CD14-positive monocyte (primary cell): ENCODE measurements around the gene RYR3. TPM values are rescaled to one million over a fixed set of nuclear protein-coding genes. Genes with fewer than 3 reads are reported as not detected.

Experiments used
- DNase-seq, 3 donors: peaks; one replicate each; pipeline ENCODE4 v3.0.0-alpha.2; 2011 to 2022
- H2AFZ ChIP-seq: 2 replicates; pipeline ENCODE4 v1.6.0; 2012; ENCODE audit warnings: mild to moderate bottlenecking, low read depth, low read length, inconsistent platforms; ENCODE audit not compliant: insufficient read depth, poor library complexity, severe bottlenecking
- H3K27ac ChIP-seq, 2 donors: 1 replicate in 1 of 2; 2 replicates in 1 of 2; pipeline ENCODE4 v1.5.1; 2012 to 2013; ENCODE audit warnings: low read length in 2 of 2, control low read depth in 1 of 2, inconsistent platforms in 1 of 2, low read depth in 1 of 2, mild to moderate bottlenecking in 1 of 2
- H3K27me3 ChIP-seq, 2 donors: one replicate each; pipeline versions ENCODE4 v1.6.0 to v1.6.1; 2011 to 2013; ENCODE audit warnings: low read length in 2 of 2; ENCODE audit not compliant: control insufficient read depth in 2 of 2, insufficient read depth in 2 of 2
- H3K36me3 ChIP-seq, 2 donors: replicated peaks in 1 of 2; 1 replicate in 1 of 2; 2 replicates in 1 of 2; pipeline versions ENCODE4 v1.5.1 to v1.6.1; 2012 to 2013; ENCODE audit warnings: low read length in 2 of 2, control low read depth in 1 of 2, inconsistent platforms in 1 of 2, mild to moderate bottlenecking in 1 of 2; ENCODE audit not compliant: insufficient read depth in 2 of 2, control insufficient read depth in 1 of 2
- H3K4me1 ChIP-seq, 2 donors: 1 replicate in 1 of 2; 2 replicates in 1 of 2; pipeline versions ENCODE4 v1.5.1 to v1.6.1; 2012 to 2013; ENCODE audit warnings: low read length in 2 of 2, control low read depth in 1 of 2, inconsistent platforms in 1 of 2, mild to moderate bottlenecking in 1 of 2, moderate library complexity in 1 of 2; ENCODE audit not compliant: insufficient read depth in 2 of 2, control insufficient read depth in 1 of 2
- H3K4me2 ChIP-seq: replicated peaks from 2 replicates; pipeline ENCODE3; 2012; ENCODE audit warnings: low read length, moderate library complexity, mild to moderate bottlenecking; ENCODE audit not compliant: poor library complexity, severe bottlenecking; ENCODE audit errors: extremely low read depth
- H3K4me3 ChIP-seq, 3 experiments: fragments of 200-600 bp in 1 of 3; sonication (generic) in 1 of 3; replicated peaks in 1 of 3; 1 replicate in 2 of 3; 2 replicates in 1 of 3; pipeline ENCODE4 v1.5.1; 2011 to 2013; ENCODE audit warnings: low read length in 3 of 3, mild to moderate bottlenecking in 3 of 3, control low read depth in 2 of 3, low read depth in 2 of 3, inconsistent platforms in 1 of 3, moderate library complexity in 1 of 3
- H3K79me2 ChIP-seq: 2 replicates; pipeline ENCODE4 v1.6.0; 2012; ENCODE audit warnings: mild to moderate bottlenecking, control low read depth, inconsistent platforms, low read length, moderate library complexity; ENCODE audit not compliant: insufficient read depth
- H3K9ac ChIP-seq: 2 replicates; pipeline ENCODE4 v1.6.0; 2017; ENCODE audit warnings: low read length, mild to moderate bottlenecking; ENCODE audit not compliant: insufficient read depth, poor library complexity, severe bottlenecking
- H3K9me3 ChIP-seq, 2 donors: replicated peaks in 1 of 2; 1 replicate in 1 of 2; 2 replicates in 1 of 2; pipeline versions ENCODE4 v1.5.1 to v1.6.1; 2012 to 2013; ENCODE audit warnings: low read length in 2 of 2, control low read depth in 1 of 2; ENCODE audit not compliant: control insufficient read depth in 1 of 2, insufficient read depth in 1 of 2
- H4K20me1 ChIP-seq: 2 replicates; pipeline ENCODE4 v1.6.0; 2012; ENCODE audit warnings: mild to moderate bottlenecking, low read length, control low read depth, moderate library complexity; ENCODE audit not compliant: insufficient read depth
- H3K27ac Mint-ChIP-seq, 7 donors: one replicate each; pipeline ENCODE4 v1.8.0; 2020; ENCODE audit warnings: mild to moderate bottlenecking in 7 of 7, mixed read lengths in 7 of 7, moderate library complexity in 6 of 7, inconsistent platforms in 2 of 7
- H3K27me3 Mint-ChIP-seq, 3 donors: one replicate each; pipeline ENCODE4 v1.8.0; 2021 to 2022; ENCODE audit warnings: low read depth in 3 of 3, mild to moderate bottlenecking in 3 of 3, mixed read lengths in 3 of 3, moderate library complexity in 3 of 3, inconsistent platforms in 1 of 3
- H3K36me3 Mint-ChIP-seq, 2 donors: one replicate each; pipeline ENCODE4 v1.8.0; 2020; ENCODE audit warnings: mixed read lengths in 2 of 2, inconsistent platforms in 1 of 2, mild to moderate bottlenecking in 1 of 2
- H3K4me1 Mint-ChIP-seq: one replicate; pipeline ENCODE4 v1.8.0; 2020; ENCODE audit warnings: mild to moderate bottlenecking, mixed read lengths
- H3K4me3 Mint-ChIP-seq, 2 donors: one replicate each; pipeline ENCODE4 v1.8.0; 2020; ENCODE audit warnings: mild to moderate bottlenecking in 2 of 2, mixed read lengths in 2 of 2, moderate library complexity in 1 of 2
- H3K9me3 Mint-ChIP-seq, 7 donors: one replicate each; pipeline ENCODE4 v1.8.0; 2020 to 2022; ENCODE audit warnings: mixed read lengths in 7 of 7, mild to moderate bottlenecking in 6 of 7, moderate library complexity in 6 of 7, inconsistent platforms in 2 of 7
- WGBS: methylation state at CpG from one replicate; pipeline ENCODE4 v1.1.5; 2013; ENCODE audit warnings: missing lambda C conversion rate; ENCODE audit not compliant: insufficient coverage; 5-methylcytosine and 5-hydroxymethylcytosine counted together
- intact Hi-C, 2 donors: fragments of 100-400 bp; cut with micrococcal nuclease; formaldehyde crosslinking; loops; one replicate each; pipeline versions ENCODE4 v1.15.0 to v1.15.1; 2023
- polyA plus RNA-seq, 3 donors: library from polyadenylated mRNA; depleted of rRNA in 1 of 3; unstranded in 2 of 3; stranded (reverse) in 1 of 3; fragments of 300-500 nt in 2 of 3; fragments of >200 nt in 1 of 3; fragmentation: Illumina TruSeq in 2 of 3; gene quantifications; 1 replicate in 2 of 3; 2 replicates in 1 of 3; pipeline ENCODE4 v1.2.3, GENCODE V29; 2012 to 2021
- TF ChIP-seq, protein P1 (sequence below): fragments of 200-600 bp; IDR thresholded peaks from one replicate; pipeline ENCODE4 v1.8.0; 2022; ENCODE audit warnings: antibody characterized with exemption, mild to moderate bottlenecking

Gene RYR3
- polyA plus RNA-seq, 3 donors, result not detected

DNA sequence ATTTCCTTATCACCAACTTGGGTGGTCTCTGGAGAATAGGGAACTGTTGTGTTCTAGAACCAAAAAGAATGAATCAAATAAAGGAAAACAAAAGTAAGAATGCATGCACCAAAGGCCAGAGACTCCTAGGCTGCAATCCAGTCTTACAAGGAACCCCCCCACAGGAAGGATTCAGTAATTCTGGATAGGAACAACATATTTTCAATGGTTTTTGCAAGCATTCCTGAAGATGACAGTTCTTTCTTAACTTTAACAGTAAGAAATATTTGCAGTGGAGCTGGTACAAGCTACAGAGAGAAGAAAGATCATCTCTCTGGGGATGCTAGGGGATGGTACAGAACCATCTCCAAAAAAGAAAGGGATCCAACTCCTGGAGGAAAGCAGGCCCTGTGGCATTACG is 541.3 kb downstream of the RYR3 start:
- Mint-ChIP-seq H3K4me1 (no peaks in the 10 kb centered on the region), H3K9me3 (no peaks in the 10 kb centered on the region), H3K36me3 (no peaks in the 10 kb centered on the region), H3K27me3 (peaks cover 0 to 4% (median 0%) of the 10 kb centered on the region in 3 donors), H3K4me3 (no peak overlapping the region), H3K27ac (no peak overlapping the region)
- no peaks in the 10 kb centered on the region for H3K27me3 ChIP-seq
- no peaks in the 10 kb centered on the region for H3K79me2 ChIP-seq
- H3K9me3 ChIP-seq, result no peaks in the 10 kb centered on the region
- H3K4me2 ChIP-seq, result no peak overlapping the region
- no peak overlapping the region for H2AFZ ChIP-seq
- intact Hi-C loops, result no loop called here
- H4K20me1 ChIP-seq, result no peaks in the 10 kb centered on the region
- H3K4me3 ChIP-seq, result no peak overlapping the region
- TF ChIP-seq, protein P1, sequence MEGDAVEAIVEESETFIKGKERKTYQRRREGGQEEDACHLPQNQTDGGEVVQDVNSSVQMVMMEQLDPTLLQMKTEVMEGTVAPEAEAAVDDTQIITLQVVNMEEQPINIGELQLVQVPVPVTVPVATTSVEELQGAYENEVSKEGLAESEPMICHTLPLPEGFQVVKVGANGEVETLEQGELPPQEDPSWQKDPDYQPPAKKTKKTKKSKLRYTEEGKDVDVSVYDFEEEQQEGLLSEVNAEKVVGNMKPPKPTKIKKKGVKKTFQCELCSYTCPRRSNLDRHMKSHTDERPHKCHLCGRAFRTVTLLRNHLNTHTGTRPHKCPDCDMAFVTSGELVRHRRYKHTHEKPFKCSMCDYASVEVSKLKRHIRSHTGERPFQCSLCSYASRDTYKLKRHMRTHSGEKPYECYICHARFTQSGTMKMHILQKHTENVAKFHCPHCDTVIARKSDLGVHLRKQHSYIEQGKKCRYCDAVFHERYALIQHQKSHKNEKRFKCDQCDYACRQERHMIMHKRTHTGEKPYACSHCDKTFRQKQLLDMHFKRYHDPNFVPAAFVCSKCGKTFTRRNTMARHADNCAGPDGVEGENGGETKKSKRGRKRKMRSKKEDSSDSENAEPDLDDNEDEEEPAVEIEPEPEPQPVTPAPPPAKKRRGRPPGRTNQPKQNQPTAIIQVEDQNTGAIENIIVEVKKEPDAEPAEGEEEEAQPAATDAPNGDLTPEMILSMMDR, result no peak
- H3K27ac ChIP-seq, result no peak overlapping the region
- no peak for DNase-seq
- H3K4me1 ChIP-seq, result no peaks in the 10 kb centered on the region
- no peaks in the 10 kb centered on the region for H3K36me3 ChIP-seq
- WGBS, result no CpG with 5 or more reads among the region's 1 CpG
- H3K9ac ChIP-seq, result no peak overlapping the region

DNA sequence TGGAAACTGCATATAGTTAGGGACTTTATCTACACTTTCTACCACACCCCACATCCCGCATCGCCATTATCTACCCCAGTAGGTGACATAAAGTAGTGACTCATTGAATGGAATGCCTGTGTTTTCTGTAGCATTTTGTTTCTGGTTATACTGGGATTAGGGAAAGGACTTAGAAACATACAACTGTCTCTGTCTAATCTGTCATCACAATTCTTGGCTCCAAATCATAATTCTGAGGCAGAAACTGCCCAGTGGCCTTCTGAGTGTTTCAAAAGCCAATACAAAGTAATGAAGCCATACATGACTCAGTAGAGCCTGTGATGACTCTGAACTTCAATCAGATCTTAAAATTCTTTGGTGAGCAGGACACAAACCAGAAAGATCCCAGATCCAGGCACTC is 541.8 kb downstream of the RYR3 start:
- Histone ChIP-seq H3K27me3 (no peaks in the 10 kb centered on the region), H3K4me2 (no peak overlapping the region), H3K9ac (no peak overlapping the region), H4K20me1 (no peaks in the 10 kb centered on the region), H2AFZ (no peak overlapping the region), H3K79me2 (no peaks in the 10 kb centered on the region), H3K36me3 (no peaks in the 10 kb centered on the region), H3K9me3 (no peaks in the 10 kb centered on the region), H3K27ac (no peak overlapping the region), H3K4me1 (no peaks in the 10 kb centered on the region), H3K4me3 (no peak overlapping the region)
- Mint-ChIP-seq H3K27ac (no peak overlapping the region), H3K9me3 (no peaks in the 10 kb centered on the region), H3K4me3 (no peak overlapping the region), H3K36me3 (no peaks in the 10 kb centered on the region), H3K4me1 (no peaks in the 10 kb centered on the region), H3K27me3 (peaks cover 0 to 4% (median 2%) of the 10 kb centered on the region in 3 donors)
- WGBS, result no CpG with 5 or more reads among the region's 2 CpGs
- intact Hi-C loops, result no loop called here
- no peak for DNase-seq
- TF ChIP-seq, protein P1, result no peak
